Heart left ventricle (tissue), 13 donors: ENCODE data around the gene CCDC85C.

Source experiments
- POLR2A ChIP-seq, 2 donors: fragments of 450-650 bp; IDR thresholded peaks; one replicate each; pipeline ENCODE4 v1.6.1; 2017; ENCODE audit warnings: antibody characterized with exemption in 2 of 2, mild to moderate bottlenecking in 2 of 2, moderate library complexity in 2 of 2
- TF ChIP-seq, protein P1 (sequence below), 12 donors: fragments of 200-600 bp; sonication (generic) in 4 of 12; IDR thresholded peaks; one replicate each; pipeline versions ENCODE4 v1.5.0 to v1.8.0; 2018 to 2022; ENCODE audit warnings: antibody characterized with exemption in 12 of 12, mild to moderate bottlenecking in 5 of 12
- donor health status: ischemic (EF 13 %, LVEDD 7.1; RV severe dilation, severe dysfunction).
- donor health status: DM: no; HTN: yes; CAD: no.
- donor health status: DM: no; HTN: no; CAD: no.
- donor health status: ischemic (EF 25% LVEDD 6.9; RV normal size, moderate dysfunction).
- donor health status: ischemic (EF 25% LVEDD 5.7; RV mildly dilated, moderate dysfunction).
- donor health status: ischemic (EF 35%, LVEDD 5.7; RV mildly dilated, moderate dysfunction).
- donor health status: nonischemic (EF 11% LVEDD 7.7; RV severe dilation, severe dysfunction).
- donor health status: DM: yes; HTN: yes; CAD: no.
- donor health status: PGD.
- donor health status: ischemic (EF 29% LVEDD 5.4; RV normal size, mild dysfunction).
- donor health status: nonischemic (EF 23%, LVEDD 6.1; RV moderate dilation, normal function).

DNA sequence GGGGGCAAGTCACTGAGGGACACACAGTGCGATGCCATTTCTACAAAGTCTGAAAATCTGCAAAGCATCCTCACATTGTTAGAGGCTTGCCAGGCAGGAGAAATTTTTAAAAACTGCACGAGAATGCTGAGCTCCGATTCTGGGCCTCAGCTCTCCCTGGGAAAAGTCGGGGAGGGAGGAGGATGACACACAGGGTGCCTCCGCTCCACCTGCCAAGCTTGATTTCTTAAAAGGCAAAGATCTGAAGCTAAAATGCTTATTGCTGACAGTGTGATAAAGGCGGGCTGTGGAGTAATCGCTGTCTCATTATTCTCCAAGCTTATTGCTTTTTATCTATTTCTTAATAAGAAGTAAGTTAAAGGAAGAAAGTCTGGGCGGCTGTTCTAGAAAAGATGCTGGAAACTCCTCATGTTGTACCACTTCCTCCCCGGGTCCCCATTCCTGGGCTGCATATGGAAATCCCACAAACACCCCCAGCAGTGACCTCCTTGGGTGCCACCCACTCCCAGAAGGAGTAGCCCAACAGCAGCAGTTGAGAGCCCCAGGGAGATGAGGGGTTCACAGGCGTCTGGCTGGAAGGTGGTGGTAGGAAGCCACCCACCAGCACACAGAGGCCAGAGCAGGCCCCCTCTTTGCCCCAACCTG lies 55.0 kb downstream of the CCDC85C start:
- TF ChIP-seq, protein P1, sequence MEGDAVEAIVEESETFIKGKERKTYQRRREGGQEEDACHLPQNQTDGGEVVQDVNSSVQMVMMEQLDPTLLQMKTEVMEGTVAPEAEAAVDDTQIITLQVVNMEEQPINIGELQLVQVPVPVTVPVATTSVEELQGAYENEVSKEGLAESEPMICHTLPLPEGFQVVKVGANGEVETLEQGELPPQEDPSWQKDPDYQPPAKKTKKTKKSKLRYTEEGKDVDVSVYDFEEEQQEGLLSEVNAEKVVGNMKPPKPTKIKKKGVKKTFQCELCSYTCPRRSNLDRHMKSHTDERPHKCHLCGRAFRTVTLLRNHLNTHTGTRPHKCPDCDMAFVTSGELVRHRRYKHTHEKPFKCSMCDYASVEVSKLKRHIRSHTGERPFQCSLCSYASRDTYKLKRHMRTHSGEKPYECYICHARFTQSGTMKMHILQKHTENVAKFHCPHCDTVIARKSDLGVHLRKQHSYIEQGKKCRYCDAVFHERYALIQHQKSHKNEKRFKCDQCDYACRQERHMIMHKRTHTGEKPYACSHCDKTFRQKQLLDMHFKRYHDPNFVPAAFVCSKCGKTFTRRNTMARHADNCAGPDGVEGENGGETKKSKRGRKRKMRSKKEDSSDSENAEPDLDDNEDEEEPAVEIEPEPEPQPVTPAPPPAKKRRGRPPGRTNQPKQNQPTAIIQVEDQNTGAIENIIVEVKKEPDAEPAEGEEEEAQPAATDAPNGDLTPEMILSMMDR (IDR thresholded peaks at IDR 0.05), result no peak
- no peak for TF ChIP-seq POLR2A (IDR thresholded peaks at IDR 0.05)
